Neural progenitor cell (in vitro differentiated cells): ENCODE measurements around the gene TBX20. TPM values are rescaled to one million over a fixed set of nuclear protein-coding genes. Genes with fewer than 3 reads are reported as not detected.

Source experiments
- DNase-seq: peaks from one replicate; pipeline ENCODE4 v3.0.0-alpha.2; 2016; ENCODE audit warnings: low spot score
- H2AFZ ChIP-seq: fragments of 200-600 bp; sonication (generic); replicated peaks from 2 replicates; pipeline ENCODE4 v1.6.1; 2016; ENCODE audit warnings: antibody characterized with exemption
- H3F3A ChIP-seq: fragments of 200-600 bp; sonication (generic); 2 replicates; pipeline ENCODE4 v1.6.1; 2016; ENCODE audit warnings: antibody characterized with exemption, low read depth
- H3K27ac ChIP-seq: fragments of 200-600 bp; sonication (generic); 2 replicates; pipeline ENCODE4 v1.5.1; 2016; ENCODE audit warnings: mild to moderate bottlenecking
- H3K27me3 ChIP-seq: fragments of 200-600 bp; sonication (generic); 2 replicates; pipeline ENCODE4 v1.6.1; 2016; ENCODE audit warnings: mild to moderate bottlenecking, moderate library complexity
- H3K36me3 ChIP-seq: fragments of 200-600 bp; sonication (generic); 2 replicates; pipeline ENCODE4 v1.5.1; 2016
- H3K4me1 ChIP-seq: fragments of 200-600 bp; sonication (generic); 2 replicates; pipeline ENCODE4 v1.6.1; 2016; ENCODE audit warnings: mixed run types
- H3K4me2 ChIP-seq: fragments of 200-600 bp; sonication (generic); 2 replicates; pipeline ENCODE4 v1.6.1; 2016
- H3K4me3 ChIP-seq: fragments of 200-600 bp; sonication (generic); 2 replicates; pipeline ENCODE4 v1.5.1; 2016
- H3K79me2 ChIP-seq: fragments of 200-600 bp; sonication (generic); 2 replicates; pipeline ENCODE4 v1.6.1; 2016; ENCODE audit warnings: low read depth
- H3K9ac ChIP-seq: fragments of 200-600 bp; sonication (generic); 2 replicates; pipeline ENCODE4 v1.6.1; 2016
- H3K9me3 ChIP-seq: fragments of 200-600 bp; sonication (generic); 2 replicates; pipeline ENCODE4 v1.5.1; 2016; ENCODE audit warnings: low read depth
- H4K20me1 ChIP-seq: fragments of 200-600 bp; sonication (generic); 2 replicates; pipeline ENCODE4 v1.6.1; 2016; ENCODE audit warnings: low read depth
- H3K27ac Mint-ChIP-seq: 3 replicates; pipeline ENCODE4 v1.8.0; 2021; ENCODE audit warnings: mixed read lengths
- H3K27me3 Mint-ChIP-seq: 2 replicates; pipeline ENCODE4 v1.8.0; 2022; ENCODE audit warnings: low read depth, mild to moderate bottlenecking, inconsistent platforms, moderate library complexity, mixed read lengths; ENCODE audit not compliant: insufficient read depth
- H3K36me3 Mint-ChIP-seq: 3 replicates; pipeline ENCODE4 v1.8.0; 2021; ENCODE audit warnings: mixed read lengths
- H3K4me1 Mint-ChIP-seq: 3 replicates; pipeline ENCODE4 v1.8.0; 2021; ENCODE audit warnings: mixed read lengths
- H3K4me3 Mint-ChIP-seq: 3 replicates; pipeline ENCODE4 v1.8.0; 2021; ENCODE audit warnings: mild to moderate bottlenecking, moderate library complexity, mixed read lengths
- H3K9me3 Mint-ChIP-seq: 3 replicates; pipeline ENCODE4 v1.8.0; 2020; ENCODE audit warnings: mixed read lengths
- EZH2 ChIP-seq: fragments of 200-600 bp; sonication (generic); IDR thresholded peaks from 2 replicates; pipeline ENCODE4 v1.6.1; 2017; ENCODE audit warnings: antibody characterized with exemption, mild to moderate bottlenecking, moderate library complexity
- EZH2phosphoT487 ChIP-seq: fragments of 200-600 bp; sonication (generic); IDR thresholded peaks from 2 replicates; pipeline ENCODE4 v1.6.1; 2017; ENCODE audit warnings: antibody characterized with exemption
- total RNA-seq: library from RNA; depleted of rRNA; stranded (reverse); fragments of >200 nt; gene quantifications from 2 replicates; pipeline ENCODE4 v1.2.3, GENCODE V29; 2015; ENCODE audit warnings: low replicate concordance
- TF ChIP-seq, protein P1 (sequence below): fragments of 200-600 bp; sonication (generic); IDR thresholded peaks from 2 replicates; pipeline ENCODE4 v1.5.1; 2017; ENCODE audit warnings: antibody characterized with exemption, mild to moderate bottlenecking

Gene TBX20, protein sequence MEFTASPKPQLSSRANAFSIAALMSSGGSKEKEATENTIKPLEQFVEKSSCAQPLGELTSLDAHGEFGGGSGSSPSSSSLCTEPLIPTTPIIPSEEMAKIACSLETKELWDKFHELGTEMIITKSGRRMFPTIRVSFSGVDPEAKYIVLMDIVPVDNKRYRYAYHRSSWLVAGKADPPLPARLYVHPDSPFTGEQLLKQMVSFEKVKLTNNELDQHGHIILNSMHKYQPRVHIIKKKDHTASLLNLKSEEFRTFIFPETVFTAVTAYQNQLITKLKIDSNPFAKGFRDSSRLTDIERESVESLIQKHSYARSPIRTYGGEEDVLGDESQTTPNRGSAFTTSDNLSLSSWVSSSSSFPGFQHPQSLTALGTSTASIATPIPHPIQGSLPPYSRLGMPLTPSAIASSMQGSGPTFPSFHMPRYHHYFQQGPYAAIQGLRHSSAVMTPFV
- not detected in 2 replicates for total RNA-seq

DNA sequence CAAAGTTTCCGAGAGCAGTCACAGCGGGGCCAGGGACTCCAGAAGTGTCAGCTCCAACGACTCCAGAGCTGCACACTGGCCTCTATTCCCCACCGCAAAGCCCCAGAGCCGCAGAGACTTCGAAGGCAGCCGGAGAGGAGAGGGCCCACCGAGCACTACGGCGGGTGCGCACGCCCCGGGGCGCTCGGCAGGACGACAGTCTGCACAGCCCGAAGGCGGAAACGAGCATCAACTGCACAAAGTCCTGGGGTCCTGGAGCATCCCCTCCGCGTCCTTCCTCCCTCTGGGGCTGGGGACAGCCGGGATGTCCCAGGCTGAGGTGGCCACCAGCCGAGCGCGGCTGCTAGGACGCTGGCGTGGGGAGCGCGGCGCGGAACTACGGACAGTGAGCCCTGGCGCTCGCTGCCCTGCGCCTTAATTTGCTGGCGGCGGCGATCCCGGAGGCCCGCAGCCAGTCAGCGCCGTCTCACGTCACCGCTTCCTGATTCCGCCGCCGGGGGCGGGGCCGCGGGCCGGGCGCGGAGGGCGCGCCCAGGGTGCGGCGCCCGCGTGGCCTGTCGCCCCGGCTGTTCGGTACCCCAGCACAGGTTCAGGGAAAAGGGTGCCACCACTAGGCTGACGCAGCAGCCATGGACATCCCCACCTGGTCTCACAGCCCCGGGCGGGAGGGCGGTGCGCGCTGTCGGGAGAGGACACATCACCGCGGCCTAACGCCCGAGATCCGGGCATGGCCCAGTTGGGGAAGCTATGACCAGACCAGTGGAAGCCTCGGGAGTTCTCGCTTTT lies at the start of gene TBX20:
Gene TBX20, minus strand, starts transcription at position 391 of the 786 bp plus-strand sequence. CDS start 480 bp downstream, outside the sequence.
- Mint-ChIP-seq H3K36me3 (no peaks in the 10 kb centered on the region), H3K4me3 (peak within 1 kb of the TSS; percentile 82), H3K27ac (no peak within 1 kb of the TSS), H3K27me3 (peaks cover 88% of the 10 kb centered on the region), H3K9me3 (peaks cover 10% of the 10 kb centered on the region), H3K4me1 (peaks cover 16% of the 10 kb centered on the region)
- H3K79me2 ChIP-seq, result no peaks in the 10 kb centered on the region
- DNase-seq, result peak; percentile 91
- no peak within 1 kb of the TSS for H3K9ac ChIP-seq
- H3K9me3 ChIP-seq, result no peaks in the 10 kb centered on the region
- H3K4me2 ChIP-seq, result peak within 1 kb of the TSS; percentile 82
- peak within 1 kb of the TSS; percentile 85 for H2AFZ ChIP-seq
- no peaks in the 10 kb centered on the region for H3K36me3 ChIP-seq
- TF ChIP-seq EZH2 (peak; percentile 90), EZH2phosphoT487 (peak; percentile 68)
- TF ChIP-seq, protein P1, sequence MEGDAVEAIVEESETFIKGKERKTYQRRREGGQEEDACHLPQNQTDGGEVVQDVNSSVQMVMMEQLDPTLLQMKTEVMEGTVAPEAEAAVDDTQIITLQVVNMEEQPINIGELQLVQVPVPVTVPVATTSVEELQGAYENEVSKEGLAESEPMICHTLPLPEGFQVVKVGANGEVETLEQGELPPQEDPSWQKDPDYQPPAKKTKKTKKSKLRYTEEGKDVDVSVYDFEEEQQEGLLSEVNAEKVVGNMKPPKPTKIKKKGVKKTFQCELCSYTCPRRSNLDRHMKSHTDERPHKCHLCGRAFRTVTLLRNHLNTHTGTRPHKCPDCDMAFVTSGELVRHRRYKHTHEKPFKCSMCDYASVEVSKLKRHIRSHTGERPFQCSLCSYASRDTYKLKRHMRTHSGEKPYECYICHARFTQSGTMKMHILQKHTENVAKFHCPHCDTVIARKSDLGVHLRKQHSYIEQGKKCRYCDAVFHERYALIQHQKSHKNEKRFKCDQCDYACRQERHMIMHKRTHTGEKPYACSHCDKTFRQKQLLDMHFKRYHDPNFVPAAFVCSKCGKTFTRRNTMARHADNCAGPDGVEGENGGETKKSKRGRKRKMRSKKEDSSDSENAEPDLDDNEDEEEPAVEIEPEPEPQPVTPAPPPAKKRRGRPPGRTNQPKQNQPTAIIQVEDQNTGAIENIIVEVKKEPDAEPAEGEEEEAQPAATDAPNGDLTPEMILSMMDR, result no peak
- H3K4me3 ChIP-seq, result peak within 1 kb of the TSS; percentile 46
- no peak within 1 kb of the TSS for H3K27ac ChIP-seq
- peaks cover 7% of the 10 kb centered on the region for H3F3A ChIP-seq
- peaks cover 100% of the 10 kb centered on the region for H3K27me3 ChIP-seq
- H4K20me1 ChIP-seq, result peaks cover 96% of the 10 kb centered on the region
- peaks cover 4% of the 10 kb centered on the region for H3K4me1 ChIP-seq

DNA sequence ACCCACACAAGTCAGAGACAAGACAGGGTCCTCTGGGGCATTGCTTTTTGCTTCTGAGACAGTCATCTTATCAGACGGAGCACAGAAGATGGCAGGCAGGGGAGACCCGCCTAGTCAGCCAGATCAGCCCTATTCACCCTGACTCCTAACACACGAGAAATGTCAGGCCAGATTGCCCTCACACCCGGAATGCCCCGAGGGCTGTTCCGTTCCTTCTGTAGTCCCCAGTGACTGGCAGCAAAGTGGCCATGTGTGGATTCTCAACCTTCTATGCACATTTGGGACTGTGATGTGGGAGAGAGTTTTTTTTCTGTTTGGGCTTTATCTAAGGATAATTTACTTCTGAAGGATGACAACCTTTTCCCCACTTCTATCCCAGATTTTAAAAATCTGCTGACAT lies 35.5 kb upstream of the TBX20 start:
- H3K9me3 Mint-ChIP-seq, result peaks cover 7% of the 10 kb centered on the region
- H3K4me2 ChIP-seq, result no peak overlapping the region
- no peak overlapping the region for H3K4me3 ChIP-seq
- no peaks in the 10 kb centered on the region for H3K79me2 ChIP-seq
- H3K9me3 ChIP-seq, result no peaks in the 10 kb centered on the region
- no peaks in the 10 kb centered on the region for H3K36me3 ChIP-seq
- H3K27me3 ChIP-seq, result no peaks in the 10 kb centered on the region
- H4K20me1 ChIP-seq, result no peaks in the 10 kb centered on the region
- no peak overlapping the region for H2AFZ ChIP-seq
- no peaks in the 10 kb centered on the region for H3K27me3 Mint-ChIP-seq
- H3K27ac Mint-ChIP-seq, result no peak overlapping the region
- no peak for DNase-seq
- no peak overlapping the region for H3K9ac ChIP-seq
- H3K4me1 Mint-ChIP-seq, result no peaks in the 10 kb centered on the region
- no peak overlapping the region for H3K4me3 Mint-ChIP-seq
- no peaks in the 10 kb centered on the region for H3F3A ChIP-seq
- TF ChIP-seq, protein P1, result no peak
- TF ChIP-seq EZH2phosphoT487 (no peak), EZH2 (no peak)
- H3K36me3 Mint-ChIP-seq, result no peaks in the 10 kb centered on the region
- no peak overlapping the region for H3K27ac ChIP-seq
- H3K4me1 ChIP-seq, result no peaks in the 10 kb centered on the region

DNA sequence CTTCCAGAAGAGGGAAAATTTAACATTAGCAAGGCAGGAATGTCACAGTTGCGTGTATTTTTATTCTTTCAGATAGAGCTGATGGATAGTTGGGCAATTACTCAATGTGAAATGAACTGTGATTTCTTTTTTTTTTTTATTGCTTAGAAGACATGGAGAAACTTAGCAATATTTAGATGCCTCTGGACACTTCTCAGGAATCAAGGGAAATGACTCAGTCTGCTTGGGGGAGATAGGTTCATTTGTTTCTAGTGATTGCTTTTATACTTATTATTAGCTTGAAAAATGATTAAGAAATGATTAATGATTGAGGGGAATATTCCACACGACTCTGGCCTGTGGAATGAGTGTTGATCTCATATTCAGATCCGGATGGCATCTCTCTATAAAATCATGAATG lies 33.1 kb upstream of the TBX20 start:
- H3F3A ChIP-seq, result no peaks in the 10 kb centered on the region
- no peak for TF ChIP-seq EZH2
- TF ChIP-seq EZH2phosphoT487, result no peak
- TF ChIP-seq, protein P1, result no peak

More for the DNA sequence above, 33.1 kb upstream of the TBX20 start:
- Mint-ChIP-seq H3K4me1 (no peaks in the 10 kb centered on the region), H3K27me3 (no peaks in the 10 kb centered on the region), H3K9me3 (peaks cover 3% of the 10 kb centered on the region), H3K27ac (no peak overlapping the region), H3K4me3 (no peak overlapping the region), H3K36me3 (no peaks in the 10 kb centered on the region)
- H2AFZ ChIP-seq, result no peak overlapping the region
- no peaks in the 10 kb centered on the region for H3K4me1 ChIP-seq
- H3K9ac ChIP-seq, result no peak overlapping the region
- H3K36me3 ChIP-seq, result no peaks in the 10 kb centered on the region
- no peak overlapping the region for H3K27ac ChIP-seq
- no peaks in the 10 kb centered on the region for H4K20me1 ChIP-seq
- H3K27me3 ChIP-seq, result no peaks in the 10 kb centered on the region
- no peaks in the 10 kb centered on the region for H3K9me3 ChIP-seq
- no peak overlapping the region for H3K4me3 ChIP-seq
- no peak overlapping the region for H3K4me2 ChIP-seq
- DNase-seq, result no peak
- no peaks in the 10 kb centered on the region for H3K79me2 ChIP-seq
